Fibroblast of skin of left biceps (primary cell): Measurements from ENCODE around the gene SLC25A1.

Source experiments
- DNase-seq, 2 experiments: peaks; one replicate each; pipeline ENCODE4 v3.0.0-alpha.2; 2013; ENCODE audit warnings: low read depth in 2 of 2

SLC25A1 gene

GRCh38 chr22:19138217-19139000 is 40.1 kb downstream of the SLC25A1 start:
- no peak for DNase-seq

DNA sequence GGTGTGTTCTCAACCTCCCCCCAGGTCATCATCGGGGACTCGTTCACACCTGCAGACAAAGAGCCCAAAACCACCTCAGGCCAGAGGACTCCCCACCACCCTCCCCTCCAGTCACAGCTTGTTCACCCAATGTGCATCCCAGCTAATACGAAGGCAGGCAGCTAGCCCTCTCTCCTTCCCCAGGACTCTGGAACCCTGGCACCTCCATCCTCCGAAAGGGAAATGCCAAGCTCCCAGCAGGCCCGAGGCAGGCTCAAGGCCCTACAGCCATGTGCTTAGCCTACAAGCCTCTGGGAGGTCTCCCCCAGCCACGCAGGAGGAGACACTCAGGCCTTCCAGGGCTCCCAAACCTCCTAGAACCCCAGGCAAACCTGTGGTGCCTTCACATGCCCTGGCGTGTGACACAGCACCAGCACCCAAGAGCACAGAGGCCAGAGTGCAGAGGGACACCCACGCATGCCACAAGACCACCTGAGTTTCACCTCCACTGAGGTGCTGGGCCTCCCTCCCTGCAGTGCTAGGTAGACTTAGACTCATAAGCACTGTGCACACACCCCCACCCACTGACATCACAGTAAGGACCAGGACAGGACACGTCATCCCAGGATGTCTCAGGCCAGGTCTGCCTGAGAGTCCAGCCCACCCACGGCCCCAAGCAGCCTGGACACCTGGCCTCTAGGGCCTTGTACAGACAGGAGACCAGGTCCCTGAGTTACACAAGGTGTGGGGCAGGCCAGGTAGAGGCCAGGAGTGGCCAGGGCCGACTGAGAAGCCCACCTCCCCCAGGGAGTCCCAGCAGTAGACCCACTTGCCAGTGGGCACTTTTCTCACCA is 40.9 kb downstream of the SLC25A1 start:
- DNase-seq: no peak

DNA sequence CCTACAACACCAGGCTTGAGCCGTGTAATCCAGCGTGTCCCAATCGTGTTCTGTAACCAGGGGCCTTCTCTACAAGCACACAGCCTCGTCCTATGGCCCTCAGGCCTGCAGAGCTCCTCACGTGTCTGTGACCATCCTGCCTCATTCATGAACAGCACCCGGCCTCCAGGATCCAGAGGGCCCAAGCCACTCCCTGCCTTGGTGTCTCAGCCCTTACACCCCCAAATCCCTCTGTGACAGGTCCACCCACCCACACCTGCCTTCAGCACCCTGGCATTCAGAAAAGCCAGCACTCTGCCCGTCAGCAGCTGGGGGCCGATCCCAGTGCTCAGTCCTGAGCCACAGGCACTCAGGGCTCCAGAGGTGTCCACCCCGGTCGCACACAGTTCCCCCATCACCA is 41.6 kb downstream of the SLC25A1 start:
- DNase-seq: no peak

DNA sequence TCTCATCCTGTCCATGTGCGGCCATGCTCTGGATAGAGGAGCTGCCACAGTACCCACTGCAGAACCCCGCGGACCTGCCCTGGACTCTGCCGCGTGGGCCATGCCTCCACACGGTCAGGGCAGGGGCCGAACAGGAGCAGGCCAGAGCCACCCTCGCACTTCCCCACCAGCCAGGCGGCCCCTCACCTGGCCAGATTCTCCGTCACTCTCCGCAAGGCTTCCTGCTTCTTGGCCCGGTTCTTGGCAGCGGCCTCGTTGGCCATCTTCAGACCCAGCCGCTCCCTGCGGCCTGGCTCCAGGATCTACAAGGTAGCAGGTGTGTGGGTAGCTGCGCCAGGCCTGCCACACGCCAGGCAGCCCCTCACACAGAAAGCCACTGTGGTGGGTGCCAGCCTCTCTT is 43.7 kb downstream of the SLC25A1 start:
- no peak for DNase-seq

DNA sequence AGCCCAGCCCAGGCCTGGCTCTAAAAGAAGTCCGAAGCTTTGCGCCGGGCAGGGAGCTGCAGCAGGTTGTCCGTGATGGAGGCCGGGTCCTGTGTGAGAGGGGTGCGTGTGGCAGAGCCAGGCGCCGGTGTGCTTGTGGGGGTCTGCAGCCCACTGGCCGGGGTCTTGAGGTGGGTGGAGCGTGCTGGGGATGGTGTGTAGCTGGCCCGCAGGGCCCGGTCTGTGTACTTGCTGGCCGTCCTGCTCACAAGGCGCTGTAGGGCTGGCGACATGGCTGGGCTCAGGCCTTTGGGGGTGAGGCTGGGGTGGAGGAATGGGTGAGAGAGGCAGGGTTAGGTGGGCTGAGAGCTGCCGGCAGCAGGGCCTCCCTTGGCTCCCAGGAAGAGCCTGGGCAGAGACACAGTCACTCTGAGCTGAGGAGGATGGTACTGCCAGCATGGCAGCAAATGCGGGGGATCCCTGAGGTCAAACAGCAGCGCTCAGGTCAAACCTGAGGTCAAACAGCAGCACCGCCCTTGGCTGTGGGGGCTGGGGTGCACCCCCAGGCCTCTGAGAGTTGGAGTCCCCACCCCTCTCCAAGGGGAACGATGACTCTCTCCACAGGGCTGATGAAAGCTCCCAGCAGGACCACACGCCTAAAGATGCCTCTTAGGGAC is 44.2 kb downstream of the SLC25A1 start:
- no peak for DNase-seq

DNA sequence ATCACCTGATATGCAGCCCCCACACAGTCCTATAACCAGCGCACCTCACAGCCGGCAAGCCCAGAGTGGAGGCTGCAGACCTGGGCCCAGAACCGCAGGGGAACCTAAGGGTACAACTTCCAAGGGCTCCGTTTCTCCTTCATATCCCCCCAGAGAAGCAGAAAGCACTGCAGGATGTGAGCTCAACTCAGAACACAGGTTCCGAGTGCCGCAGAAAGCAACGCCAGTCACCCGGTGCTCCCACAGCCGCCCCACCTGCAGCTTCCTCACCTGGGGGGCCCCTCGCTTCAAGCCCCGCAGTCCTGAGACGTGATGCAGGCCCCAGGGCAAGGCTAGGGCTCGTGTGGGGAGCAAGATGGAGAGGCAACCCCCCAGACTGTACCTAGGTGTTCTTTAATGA is 45.0 kb downstream of the SLC25A1 start:
- DNase-seq: no peak

DNA sequence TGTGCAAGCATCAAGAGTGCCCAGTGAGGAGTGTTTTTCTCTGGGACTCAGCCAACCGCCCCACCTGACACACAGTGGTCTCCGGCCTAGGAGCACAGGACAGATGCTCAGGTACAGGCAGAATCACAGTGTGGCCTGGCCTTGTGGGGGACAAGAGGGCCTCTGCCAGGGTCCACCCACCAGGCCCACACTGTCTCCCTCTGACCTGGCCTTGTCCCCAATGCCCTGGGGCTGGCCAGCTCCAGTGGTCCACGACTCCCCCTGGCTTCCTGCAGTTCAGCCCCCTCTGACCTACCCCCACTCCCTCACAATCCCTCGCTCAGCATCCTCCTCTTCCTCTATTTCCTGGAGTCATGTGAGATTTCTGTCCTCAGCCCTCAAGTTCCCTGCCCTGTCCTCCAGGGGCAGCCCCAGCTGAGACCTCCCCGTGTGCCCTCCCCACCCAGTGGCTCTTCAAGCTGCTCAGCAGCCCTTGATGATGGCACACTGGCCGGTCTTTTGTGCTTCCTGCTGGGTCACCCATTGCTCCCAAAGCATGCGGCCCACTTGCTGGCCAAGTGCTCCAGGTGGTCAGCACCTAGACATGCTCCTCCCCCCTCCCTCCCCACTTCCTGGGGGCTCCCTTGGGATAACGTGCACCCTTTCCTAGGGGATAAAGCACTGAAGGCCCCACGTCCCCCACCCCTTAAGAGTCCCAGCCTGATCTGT is 45.7 kb downstream of the SLC25A1 start:
- DNase-seq: no peak

DNA sequence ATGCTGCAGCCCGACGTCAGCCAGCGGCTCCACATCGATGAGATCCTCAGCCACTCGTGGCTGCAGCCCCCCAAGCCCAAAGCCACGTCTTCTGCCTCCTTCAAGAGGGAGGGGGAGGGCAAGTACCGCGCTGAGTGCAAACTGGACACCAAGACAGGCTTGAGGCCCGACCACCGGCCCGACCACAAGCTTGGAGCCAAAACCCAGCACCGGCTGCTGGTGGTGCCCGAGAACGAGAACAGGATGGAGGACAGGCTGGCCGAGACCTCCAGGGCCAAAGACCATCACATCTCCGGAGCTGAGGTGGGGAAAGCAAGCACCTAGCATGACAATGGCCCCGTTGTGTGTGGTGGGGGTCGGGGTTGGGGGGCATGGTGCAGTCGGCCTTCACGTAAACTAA is 46.4 kb downstream of the SLC25A1 start:
- no peak for DNase-seq

DNA sequence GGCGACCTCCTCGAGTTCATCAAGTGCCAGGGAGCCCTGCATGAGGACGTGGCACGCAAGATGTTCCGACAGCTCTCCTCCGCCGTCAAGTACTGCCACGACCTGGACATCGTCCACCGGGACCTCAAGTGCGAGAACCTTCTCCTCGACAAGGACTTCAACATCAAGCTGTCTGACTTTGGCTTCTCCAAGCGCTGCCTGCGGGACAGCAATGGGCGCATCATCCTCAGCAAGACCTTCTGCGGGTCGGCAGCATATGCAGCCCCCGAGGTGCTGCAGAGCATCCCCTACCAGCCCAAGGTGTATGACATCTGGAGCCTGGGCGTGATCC is 46.9 kb downstream of the SLC25A1 start:
- DNase-seq: no peak

GRCh38 chr22:19130959-19131684 is 47.4 kb downstream of the SLC25A1 start, which contains the start of gene TSSK2:
Gene TSSK2 (plus strand): TSS chr22:19131308. CDS start chr22:19131400, 92 bp downstream.
- DNase-seq: no peak

DNA sequence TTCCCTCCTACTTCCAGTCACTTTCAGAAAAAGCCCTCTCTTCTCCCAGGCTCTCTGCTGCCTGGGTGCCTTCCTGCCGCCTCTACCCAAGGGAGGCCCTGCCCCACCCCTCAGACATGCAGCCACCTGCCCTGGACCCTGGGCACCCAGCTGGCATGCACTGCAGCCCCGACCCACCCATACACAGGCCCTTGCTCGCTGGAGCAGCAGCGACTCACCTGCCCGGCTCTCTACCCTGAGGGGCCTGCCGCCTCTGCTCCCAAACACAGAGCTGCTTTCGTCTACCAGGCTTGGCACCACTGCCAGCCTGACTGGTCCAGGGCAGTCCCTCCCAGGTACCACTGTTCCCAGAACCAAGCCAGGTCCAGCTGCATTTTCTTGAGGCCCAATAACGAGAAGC is 48.7 kb downstream of the SLC25A1 start:
- DNase-seq: no peak

DNA sequence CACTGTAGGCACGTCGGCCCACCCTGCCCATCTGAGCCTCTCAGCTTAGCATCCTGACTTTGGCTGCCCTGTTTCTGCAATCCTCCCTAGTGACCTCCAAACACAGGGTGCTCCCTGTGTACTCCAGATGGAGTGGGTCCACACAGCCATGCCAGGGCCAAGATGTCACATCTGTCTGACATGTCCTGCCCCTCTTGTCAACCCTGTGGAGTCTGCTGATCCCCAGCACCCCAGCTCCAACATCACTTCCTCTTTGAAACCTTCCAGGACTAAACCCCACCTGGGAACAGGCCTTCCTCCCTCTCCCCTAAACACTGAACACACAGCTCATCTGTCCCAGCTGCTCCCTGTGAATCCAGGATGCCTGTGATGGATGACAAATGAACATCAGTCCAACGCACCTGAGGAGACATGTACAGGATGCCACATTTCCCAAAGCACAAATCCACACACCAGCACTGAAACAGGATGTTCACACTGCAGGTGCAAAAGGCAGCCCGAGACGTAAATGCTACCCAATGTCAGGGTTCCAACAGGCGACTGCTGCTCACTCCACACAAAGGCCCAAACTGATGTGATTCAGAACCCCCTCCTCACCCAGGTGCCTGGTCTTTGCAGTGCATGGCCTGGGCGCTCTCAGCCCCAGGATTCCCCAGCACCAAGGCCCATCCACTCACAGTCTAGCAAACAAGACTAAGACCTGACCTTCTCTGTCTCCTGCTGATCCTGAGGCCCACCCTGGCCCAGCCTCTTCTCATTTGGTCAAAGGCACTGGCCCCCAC is 49.4 kb downstream of the SLC25A1 start:
- DNase-seq: no peak

GRCh38 chr22:19128009-19128401 is 50.5 kb downstream of the SLC25A1 start:
- DNase-seq: no peak

DNA sequence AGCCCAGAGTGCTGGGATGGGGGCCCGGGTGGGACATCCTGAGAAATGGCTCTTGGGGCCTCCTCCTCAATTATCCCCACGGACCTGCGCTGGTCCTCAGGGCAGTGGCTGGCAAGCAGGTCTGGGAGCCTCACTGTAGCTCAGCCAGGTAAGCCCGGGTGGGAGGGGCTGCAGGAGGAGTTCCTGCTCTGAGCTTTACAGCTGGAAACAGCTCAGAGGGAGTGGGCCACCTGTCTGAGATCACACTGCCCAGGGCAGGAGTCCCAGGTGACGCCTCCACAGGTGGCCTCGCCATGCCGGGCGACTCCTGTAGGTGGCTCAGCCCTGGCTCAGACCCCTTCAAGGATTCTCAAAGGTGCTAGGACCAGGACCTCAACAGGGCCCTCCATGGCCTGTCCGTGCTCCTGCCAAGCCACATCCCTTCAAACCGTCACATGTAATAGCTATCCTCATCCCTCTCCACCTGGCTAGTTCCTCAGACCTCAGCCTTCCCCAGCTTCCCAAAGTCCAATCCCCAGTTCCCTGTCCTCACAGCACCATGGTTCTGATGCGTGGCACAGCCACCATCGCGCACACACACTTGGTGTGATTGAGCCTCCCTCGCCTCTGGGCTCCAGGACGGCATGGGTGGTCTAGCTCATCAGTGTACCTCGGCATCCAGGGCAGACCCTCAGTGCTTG is 51.1 kb downstream of the SLC25A1 start:
- DNase-seq: no peak

DNA sequence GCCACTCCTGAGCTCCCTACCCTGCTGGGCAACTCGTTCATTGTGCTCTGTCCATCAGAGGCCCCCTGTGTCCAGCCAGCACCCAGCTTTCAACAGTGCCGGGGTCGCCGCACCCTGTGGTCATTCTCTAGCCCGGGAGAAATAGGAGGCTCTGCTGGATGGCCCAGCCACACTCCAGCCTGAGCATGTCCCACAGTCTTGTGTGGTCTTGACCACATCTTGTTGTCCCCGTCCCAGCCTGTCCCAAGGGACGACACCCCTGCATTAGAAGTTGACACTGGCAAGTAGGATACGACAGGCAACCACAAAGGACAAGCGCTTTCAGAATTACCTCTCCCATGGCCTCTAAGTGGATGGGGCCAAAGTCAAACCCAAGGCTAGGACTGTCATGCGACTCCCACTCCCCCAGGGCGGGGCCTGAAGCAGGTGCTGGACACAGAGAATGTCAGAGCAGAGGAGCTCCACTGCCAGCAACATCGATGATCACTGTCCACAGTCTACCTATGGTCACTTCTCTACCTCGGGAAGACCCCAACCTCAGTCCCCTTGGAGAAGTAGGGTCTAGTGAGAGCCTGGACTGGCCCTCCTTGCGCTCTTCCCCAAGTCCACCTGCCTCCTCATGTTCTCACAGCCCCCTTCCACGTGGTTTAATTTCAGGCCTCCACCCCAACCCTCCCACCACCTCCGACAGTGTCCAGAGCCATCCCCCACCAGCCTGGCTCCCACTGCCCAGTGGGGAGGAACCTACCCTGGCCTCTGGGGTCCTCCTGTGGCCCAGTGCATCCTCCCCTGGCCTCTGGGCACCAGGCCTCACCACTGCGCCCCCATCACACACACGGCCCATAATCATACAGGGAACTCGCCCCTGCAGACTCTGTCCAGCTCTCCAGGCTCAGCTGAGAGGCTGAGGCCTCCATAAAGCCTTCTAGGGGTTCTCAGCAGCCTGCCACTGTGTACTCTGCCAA is 51.9 kb downstream of the SLC25A1 start:
- no peak for DNase-seq
